DMS79 (cell line): ENCODE data around the gene FCSK.
"Not testable (repeated sequence)": the region's sequence is repeated elsewhere in the genome, so short reads cannot be mapped to it uniquely, and the experiment has no call there.

Source experiments
- DNase-seq: peaks from one replicate; lab custom pipeline; 2025; lab: John Stamatoyannopoulos, UW

The FCSK gene

DNA sequence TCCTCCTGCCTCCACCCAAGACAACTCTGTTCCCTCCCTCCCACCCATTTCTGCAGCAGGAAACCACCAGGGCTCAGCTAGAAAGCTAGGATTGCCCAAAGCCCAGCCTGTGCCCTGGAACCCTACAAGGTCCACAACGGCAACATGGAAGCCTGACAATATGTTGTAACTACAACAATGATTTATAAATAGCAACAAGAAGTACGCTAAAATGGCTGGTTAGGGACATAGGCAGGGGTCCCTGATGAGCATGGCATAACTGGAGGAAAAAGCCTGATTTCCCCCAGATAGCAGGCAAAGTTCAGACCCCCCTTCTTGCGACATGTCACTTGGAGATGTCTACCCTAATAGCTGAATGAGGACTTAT lies 22.1 kb upstream of the FCSK start:
- DNase-seq, result no peak

- no peak for DNase-seq
These were observed 21.5 kb upstream of the FCSK start for GRCh38 chr16:70432723-70433457.

DNA sequence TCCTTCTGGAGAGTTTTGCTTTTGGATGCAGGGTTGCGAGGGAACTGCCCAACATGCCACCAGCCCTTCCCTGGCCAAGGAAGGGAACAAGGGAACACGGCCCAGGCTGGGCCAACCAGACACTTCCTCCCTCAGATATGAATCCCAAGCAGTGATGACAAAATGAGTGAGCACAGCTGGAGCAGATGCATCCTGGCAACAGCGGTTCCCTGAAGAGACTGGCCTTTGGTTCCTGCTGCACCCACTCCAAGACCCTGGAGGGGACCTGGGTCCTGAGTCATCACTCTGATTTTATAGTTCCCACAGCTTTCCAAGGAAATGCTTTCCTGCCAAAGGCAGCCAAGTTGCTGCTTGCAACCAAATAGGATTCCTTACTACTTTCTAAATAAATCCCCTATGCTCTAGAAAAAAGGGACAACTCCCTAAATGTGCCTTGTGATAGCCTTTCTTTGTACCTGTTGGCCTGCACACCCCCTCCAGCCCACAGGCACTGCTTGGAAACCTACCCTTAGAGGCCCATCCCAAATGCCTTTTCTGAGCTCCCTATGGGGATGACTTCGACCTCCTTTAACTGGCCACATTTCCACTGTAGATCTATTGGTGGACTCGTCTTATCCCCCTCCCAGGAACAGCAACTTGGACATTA lies 20.8 kb upstream of the FCSK start:
- no peak for DNase-seq

- no peak for DNase-seq
These were observed 19.7 kb upstream of the FCSK start for GRCh38 chr16:70434484-70435260.

- no peak for DNase-seq
These were observed 17.3 kb upstream of the FCSK start for GRCh38 chr16:70437017-70437581.

GRCh38 chr16:70437582-70438557 lies 16.5 kb upstream of the FCSK start:
- no peak for DNase-seq

GRCh38 chr16:70438585-70438968 lies 15.8 kb upstream of the FCSK start:
- no peak for DNase-seq

DNA sequence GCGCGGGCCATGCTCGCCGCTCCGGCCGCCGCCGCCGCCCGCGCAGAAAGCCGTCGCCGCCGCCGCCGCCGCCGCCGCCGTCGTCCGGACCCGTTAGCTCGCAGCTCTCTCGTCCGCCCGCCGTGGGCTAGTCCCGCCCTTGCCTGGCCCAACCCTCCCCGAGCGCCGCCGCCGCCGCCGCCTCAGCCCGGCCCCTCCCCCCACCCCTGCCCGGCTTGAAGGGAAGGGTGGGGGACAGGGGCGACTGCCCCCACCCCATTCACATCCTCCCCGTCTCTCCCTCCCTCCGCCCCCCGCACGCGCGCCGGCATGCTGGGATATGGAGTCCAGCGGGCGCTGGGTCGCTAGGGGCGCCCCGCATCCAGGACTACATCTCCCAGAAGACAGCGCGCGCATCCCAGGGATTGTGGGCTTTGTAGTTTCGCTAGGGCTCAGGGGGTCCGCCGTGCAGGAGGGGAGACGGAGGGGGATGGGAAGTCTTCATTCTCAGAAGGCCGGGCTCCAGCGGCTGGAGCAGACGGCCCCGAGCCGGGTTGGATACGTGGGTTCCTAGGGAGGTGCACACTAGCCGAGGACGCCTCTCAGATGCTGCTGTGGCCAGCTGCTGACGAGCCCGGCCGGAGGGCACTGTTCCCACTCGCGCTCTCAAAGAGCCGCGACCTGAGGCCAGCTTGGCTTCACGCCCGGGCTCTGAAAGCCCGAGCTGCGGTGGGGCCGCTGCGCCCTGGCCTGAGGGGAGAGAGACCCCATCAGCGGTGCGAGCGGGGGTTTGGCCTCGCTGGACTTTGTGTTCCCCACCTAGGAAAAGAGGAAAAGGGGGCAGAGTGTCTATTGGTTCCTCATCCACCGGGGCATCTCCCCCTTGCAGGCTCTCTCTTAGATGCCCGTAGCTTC lies 15.2 kb upstream of the FCSK start, which contains the start of gene ST3GAL2:
Gene ST3GAL2, minus strand, starts transcription at position 132 of the 894 bp plus-strand sequence. CDS start 40,570 bp downstream, outside the sequence.
- DNase-seq, result peak; percentile 73

GRCh38 chr16:70440009-70440692 lies 14.2 kb upstream of the FCSK start:
- no peak for DNase-seq

DNA sequence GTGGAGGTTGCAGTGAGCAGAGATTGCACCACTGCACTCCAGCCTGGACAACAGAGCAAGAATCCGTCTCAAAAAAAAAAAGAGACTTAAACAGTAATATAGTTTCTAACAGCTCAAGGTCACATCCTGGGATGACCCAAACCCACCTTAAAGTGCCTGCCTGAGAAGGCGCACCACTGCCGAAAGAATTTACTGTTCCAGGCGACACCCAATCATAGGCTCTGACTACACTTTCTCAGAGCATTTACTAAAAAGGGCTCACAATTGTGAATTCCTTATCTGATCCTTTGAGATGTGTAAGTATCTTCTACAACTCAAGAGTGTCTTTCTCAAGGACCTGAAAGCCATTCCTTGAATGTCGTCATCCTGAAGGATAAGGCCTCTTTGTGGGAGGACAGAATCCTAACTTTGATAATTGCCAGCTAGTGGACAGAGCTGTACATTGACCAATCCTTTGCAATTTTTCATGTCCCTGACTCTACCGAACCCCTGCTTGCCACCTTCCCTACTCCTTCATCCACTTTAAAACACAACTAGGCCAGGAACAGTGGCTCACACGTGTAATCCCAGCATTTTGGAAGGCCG lies 12.9 kb upstream of the FCSK start:
- DNase-seq, result no peak

DNA sequence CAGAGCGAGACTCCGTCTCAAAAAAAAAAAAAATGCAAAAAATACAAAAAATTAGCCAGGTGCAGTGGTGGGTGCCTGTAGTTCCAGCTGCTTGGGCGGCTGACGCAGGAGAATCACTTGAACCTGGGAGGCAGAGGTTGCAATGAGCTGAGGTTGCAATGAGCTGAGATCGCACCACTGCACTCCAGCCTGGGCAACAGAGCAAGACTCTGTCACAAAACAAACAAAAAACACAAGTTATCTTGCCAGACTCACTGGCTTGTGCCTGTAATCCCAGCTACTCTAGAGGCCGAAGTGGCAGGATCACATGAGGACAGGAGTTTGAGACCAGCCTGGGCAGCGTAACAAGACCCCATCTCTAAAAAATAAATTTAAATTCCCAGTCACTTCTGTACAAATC lies 12.1 kb upstream of the FCSK start:
- no peak for DNase-seq

DNA sequence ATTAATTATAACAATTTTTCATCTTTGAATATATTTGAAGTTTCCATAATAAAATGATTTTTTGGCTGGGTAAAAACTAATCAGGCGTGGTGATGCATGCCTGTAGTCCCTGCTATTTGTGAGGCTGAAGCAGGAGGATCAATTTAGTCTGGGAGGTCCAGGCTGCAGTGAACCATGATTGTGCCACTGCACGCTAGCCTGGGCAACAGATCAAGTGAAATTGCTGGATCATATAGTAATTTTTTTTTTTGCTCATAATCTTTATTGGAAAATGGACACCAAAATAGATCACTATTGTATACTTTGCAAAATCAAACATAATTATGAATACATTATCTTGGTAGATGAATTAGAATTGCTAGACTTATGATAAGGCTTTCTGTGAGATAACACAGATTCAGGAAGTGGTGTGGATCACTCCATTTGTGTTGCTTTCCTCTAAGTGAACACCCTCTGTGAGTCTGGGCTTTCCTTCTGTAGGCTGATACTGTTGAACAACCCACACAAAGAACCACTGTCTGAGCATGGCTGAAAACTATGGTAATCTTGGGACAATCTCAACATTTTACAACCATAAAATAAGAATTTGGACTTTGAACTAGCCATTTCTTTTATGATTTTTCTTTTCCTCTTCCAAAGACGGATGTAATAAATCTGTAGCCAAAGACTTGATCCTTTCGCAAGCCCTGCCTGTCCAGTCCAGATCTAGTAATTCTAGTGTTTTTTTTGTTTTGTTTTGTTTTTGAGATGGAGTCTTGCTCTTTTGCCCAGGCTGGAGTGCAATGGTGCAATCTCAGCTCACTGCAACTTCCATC lies 9.9 kb upstream of the FCSK start:
- no peak for DNase-seq

- DNase-seq, result no peak
These were observed 6.3 kb upstream of the FCSK start for GRCh38 chr16:70448075-70448474.

DNA sequence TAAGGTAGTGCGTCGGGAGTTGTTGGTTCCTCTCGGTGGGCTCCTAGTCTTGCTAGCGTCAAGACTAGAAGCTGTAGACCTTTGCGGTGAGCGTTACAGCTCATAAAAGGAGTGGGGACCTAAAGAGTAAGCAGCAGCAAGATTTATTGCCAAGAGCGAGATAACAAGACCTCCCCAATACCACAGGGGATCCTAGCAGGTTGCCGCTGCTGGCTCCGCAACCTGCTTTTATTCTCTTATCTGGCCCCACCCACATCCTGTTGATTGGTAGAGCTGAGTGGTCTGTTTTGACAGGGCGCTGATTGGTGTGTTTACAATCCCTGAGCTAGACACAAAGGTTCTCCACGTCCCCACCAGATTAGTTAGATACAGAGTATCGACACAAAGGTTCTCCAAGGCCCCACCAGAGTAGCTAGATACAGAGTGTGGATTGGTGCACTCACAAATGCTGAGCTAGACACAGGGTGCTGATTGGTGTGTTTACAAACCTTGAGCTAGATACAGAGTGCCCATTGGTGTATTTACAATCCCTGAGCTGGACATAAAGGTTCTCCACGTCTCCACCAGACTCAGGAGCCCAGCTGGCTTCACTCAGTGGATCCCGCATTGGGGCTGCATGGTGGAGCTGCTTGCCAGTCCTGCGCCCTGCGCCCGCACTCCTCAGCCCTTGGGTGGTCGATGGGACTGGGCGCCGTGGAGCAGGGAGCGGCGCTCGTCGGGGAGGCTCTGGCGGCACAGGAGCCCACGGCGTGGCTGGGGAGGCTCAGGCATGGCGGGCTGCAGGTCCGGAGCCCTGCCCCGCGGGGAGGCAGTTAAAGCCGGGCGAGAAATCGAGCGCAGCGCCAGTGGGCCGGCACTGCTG lies 4.0 kb upstream of the FCSK start:
- DNase-seq, result not testable (repeated sequence)

GRCh38 chr16:70451004-70451340 lies 3.4 kb upstream of the FCSK start:
- DNase-seq, result not testable (repeated sequence)

DNA sequence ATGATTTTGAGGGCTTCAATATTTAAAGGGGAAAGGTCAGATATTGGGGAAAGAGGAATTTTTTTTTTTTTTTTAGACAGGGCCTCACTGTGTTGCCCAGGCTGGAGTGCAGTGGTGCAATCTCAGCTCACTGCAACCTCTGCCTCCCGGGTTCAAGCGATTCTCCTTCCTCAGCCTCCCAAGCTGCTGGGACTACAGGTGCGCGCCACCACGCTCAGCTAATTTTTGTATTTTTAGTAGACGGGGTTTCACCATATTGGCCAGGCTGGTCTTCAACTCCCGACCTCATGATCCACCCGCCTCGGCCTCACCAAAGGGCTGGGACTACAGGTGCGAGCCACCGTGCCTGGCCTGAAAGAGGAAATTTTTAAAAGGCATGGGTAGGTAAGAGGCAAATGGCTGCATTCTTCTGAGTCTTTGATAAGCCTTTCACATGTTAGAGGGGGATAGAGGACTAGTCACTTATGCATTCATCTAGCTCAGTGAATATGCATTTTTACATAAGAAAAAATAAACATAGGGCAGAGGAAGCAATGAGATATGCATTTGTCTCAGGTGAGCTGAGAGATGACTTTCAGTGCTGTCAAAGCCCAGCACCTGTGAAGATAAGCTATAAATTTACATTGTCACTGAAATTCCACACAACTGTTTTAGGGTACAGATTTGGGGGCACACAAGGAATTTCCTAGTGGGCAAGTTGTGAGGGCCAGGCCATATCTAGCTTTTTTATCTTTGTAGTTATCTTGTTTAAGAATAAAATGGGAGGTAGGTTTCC lies 1.1 kb upstream of the FCSK start:
- DNase-seq, result no peak

DNA sequence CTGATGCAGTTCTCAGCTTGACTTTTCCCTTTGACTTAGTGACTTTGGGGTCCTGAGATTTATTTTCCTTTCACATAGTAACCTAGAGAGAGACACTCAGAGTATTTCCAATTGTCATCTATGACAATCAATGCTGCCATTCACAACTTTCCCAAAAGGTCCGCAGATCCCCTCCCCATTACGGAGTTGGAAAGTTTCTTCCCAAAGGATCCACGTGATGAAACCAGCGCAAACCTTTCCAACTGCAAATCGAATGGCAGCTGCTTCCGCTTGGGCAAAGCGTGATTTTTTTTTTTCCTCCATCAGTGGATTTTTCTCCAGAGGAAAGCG lies 538 bp upstream of the FCSK start:
- DNase-seq, result no peak
